Suprapubic skin (tissue), 4 donors: Measurements from ENCODE around the gene NUCB1. TPM values are rescaled to one million over a fixed set of nuclear protein-coding genes. Genes with fewer than 3 reads are reported as not detected.

ENCODE experiments used
- DNase-seq, 2 donors: peaks; one replicate each; pipeline ENCODE4 v3.0.0-alpha.2; 2019; ENCODE audit warnings: low spot score in 2 of 2
- H3K27ac ChIP-seq: fragments of 200-600 bp; sonication (generic); one replicate; pipeline ENCODE4 v1.5.1; 2019
- H3K27me3 ChIP-seq: fragments of 200-600 bp; sonication (generic); one replicate; pipeline ENCODE4 v1.5.1; 2019
- H3K36me3 ChIP-seq: fragments of 200-600 bp; sonication (generic); one replicate; pipeline ENCODE4 v1.5.1; 2019
- H3K4me1 ChIP-seq: fragments of 200-600 bp; sonication (generic); one replicate; pipeline ENCODE4 v1.5.1; 2019
- H3K4me3 ChIP-seq: fragments of 200-600 bp; sonication (generic); one replicate; pipeline ENCODE4 v1.5.1; 2019; ENCODE audit warnings: mild to moderate bottlenecking
- H3K9me3 ChIP-seq: fragments of 200-600 bp; sonication (generic); one replicate; pipeline ENCODE4 v1.5.1; 2019
- CTCF ChIP-seq, 2 donors: fragments of 200-600 bp in 1 of 2; fragments of 450-650 bp in 1 of 2; sonication (generic) in 1 of 2; IDR thresholded peaks; one replicate each; pipeline ENCODE4 v1.5.1; 2016 to 2019; ENCODE audit warnings: antibody characterized with exemption in 2 of 2, mild to moderate bottlenecking in 1 of 2, moderate library complexity in 1 of 2
- EP300 ChIP-seq: sonication (generic); formaldehyde crosslinking; IDR thresholded peaks from one replicate; pipeline ENCODE4 v1.6.1; 2017; ENCODE audit warnings: antibody characterized with exemption
- POLR2A ChIP-seq, 2 donors: fragments of 450-650 bp; IDR thresholded peaks; one replicate each; pipeline ENCODE4 v1.6.1; 2017; ENCODE audit warnings: antibody characterized with exemption in 2 of 2, mild to moderate bottlenecking in 2 of 2, moderate library complexity in 2 of 2
- POLR2AphosphoS5 ChIP-seq, 3 donors: sonication (generic); formaldehyde crosslinking; IDR thresholded peaks; one replicate each; pipeline ENCODE4 v1.6.1; 2017; ENCODE audit warnings: antibody characterized with exemption in 3 of 3
- WGBS: methylation state at CpG from one replicate; pipeline ENCODE4 v1.1.5; 2018; 5-methylcytosine and 5-hydroxymethylcytosine counted together
- total RNA-seq, 4 donors: library from RNA; depleted of rRNA; stranded (reverse); fragments of >200 nt; gene quantifications; one replicate each; pipeline ENCODE4 v1.1.0, GENCODE V29; 2016

The NUCB1 gene
- total RNA-seq, 4 donors from 2014 or later, result 132 to 220 (median 204) TPM

DNA sequence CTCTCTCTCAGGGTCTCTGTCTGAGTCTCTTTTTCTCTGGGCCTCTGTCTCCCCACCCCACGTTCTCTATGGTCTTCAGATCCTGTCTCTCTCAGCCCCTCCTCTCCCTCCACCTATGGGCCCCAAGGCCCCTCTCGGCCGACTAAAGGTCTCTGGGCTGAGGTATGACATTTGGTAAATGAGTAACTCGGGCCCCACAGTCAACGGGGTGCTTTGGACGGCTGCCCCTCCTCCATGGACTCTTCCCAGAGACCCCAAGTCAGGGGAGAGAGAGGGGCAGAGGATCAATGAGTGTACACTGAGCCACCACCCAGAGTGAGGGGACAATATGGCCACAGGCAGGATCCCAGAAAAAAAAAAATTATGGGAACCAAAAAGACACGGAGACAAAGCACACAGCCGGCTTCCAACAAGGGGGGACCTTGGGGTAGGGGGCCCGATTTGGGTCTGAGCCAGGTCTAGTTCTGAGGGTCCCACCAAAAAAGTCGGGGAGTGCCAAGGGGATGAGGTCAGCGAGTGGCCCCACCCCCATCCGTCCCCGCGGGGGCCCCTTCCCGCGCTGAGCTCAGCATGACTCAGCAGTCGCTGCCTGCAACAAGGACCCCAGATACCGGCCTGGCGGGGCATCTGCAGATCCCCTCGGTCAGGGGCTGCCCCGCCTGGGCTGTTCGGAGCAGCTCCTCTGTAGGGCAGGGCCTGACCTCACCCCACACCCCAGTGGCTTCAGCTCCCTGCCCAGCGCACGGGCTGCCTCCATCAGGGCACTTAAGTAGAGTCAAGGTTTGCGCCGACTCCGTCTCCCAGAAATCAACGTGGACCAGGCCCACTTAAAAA, 63.5 kb downstream of the NUCB1 start:
- Histone ChIP-seq H3K36me3 (peaks cover 17% of the 10 kb centered on the region), H3K27ac (peak overlapping the region; percentile 89), H3K9me3 (no peaks in the 10 kb centered on the region), H3K27me3 (no peaks in the 10 kb centered on the region), H3K4me1 (peaks cover 51% of the 10 kb centered on the region), H3K4me3 (peak overlapping the region; percentile 69)
- peak in 1 of 2 donors; percentile 86 for DNase-seq
- WGBS, result 18% methylated on average over 10 of the region's 28 CpGs
- peak in 1 of 2 donors; percentile 7 for TF ChIP-seq POLR2A (IDR thresholded peaks at IDR 0.05)
- no peak for TF ChIP-seq CTCF (IDR thresholded peaks at IDR 0.05)

DNA sequence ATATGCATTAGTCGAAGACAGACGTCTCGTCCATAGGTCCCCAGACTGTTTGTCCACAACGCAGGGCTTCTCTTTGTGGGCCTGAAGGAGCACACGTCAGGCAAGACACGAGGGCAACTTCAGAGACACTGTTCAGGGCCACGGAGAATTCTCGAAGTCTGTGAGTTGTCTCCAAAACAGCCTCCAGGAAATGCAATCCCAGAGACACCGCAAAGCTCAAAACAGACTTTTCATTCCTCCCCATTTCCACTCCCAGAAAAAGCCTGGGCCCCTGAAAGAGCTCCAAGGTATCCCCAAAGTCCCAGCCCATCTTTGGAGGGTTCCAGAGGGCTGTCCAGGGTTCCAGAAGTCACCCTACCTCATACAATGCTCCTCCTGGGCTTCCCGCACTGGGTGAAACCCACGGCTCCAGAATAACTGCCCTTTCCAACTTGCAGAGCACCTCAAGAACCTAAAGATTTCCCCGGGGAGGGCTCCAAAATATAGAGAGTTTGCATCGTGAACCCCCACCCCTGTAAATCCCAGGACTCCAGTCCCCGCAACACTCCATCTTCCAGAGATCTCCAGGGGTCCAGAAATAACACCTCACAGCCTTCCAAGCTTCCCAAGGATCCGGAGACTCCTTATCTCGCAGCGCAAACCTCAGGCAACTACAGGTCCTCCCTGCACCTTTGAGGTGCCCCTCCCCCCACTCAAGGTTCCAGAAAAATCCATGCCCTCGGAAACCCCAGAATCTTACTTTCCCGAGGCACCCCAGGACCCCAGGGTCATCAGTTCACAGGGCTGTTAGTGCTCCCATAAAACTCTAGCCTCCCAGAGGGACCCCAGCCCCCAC, 64.3 kb downstream of the NUCB1 start:
- TF ChIP-seq CTCF (IDR thresholded peaks at IDR 0.05), result no peak
- no peak for TF ChIP-seq POLR2AphosphoS5 (IDR thresholded peaks at IDR 0.05)
- TF ChIP-seq POLR2A (IDR thresholded peaks at IDR 0.05), result no peak
- TF ChIP-seq EP300, result no peak
- no peak for DNase-seq
- Histone ChIP-seq H3K9me3 (no peaks in the 10 kb centered on the region), H3K36me3 (peaks cover 26% of the 10 kb centered on the region), H3K27me3 (no peaks in the 10 kb centered on the region), H3K4me1 (peaks cover 52% of the 10 kb centered on the region), H3K4me3 (peak overlapping the region; percentile 69), H3K27ac (peak overlapping the region; percentile 89)
- 10% methylated on average over 18 of the region's 19 CpGs for WGBS

DNA sequence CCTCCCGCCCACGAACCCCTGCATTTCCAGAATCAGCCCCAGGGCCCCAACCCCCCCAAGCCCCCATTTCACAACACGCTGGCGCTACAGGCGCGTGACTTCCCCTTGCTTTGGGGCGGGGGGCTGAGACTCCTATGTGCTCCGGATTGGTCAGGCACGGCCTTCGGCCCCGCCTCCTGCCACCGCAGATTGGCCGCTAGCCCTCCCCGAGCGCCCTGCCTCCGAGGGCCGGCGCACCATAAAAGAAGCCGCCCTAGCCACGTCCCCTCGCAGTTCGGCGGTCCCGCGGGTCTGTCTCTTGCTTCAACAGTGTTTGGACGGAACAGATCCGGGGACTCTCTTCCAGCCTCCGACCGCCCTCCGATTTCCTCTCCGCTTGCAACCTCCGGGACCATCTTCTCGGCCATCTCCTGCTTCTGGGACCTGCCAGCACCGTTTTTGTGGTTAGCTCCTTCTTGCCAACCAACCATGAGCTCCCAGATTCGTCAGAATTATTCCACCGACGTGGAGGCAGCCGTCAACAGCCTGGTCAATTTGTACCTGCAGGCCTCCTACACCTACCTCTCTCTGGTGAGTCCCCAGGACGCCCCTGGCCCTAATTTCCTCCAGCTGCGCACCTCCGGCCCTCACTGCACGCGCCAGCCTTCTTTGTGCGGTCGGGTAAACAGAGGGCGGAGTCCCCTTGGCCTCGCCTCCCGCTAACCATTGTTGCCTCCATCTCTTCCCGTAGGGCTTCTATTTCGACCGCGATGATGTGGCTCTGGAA, 65.1 kb downstream of the NUCB1 start, which contains the start of gene FTL:
FTL (plus strand) TSS at position 270 of the 766 bp plus-strand sequence; CDS start at position 469, 199 bp downstream.
- Histone ChIP-seq H3K9me3 (no peaks in the 10 kb centered on the region), H3K27me3 (no peaks in the 10 kb centered on the region), H3K4me1 (peaks cover 52% of the 10 kb centered on the region), H3K27ac (peak within 1 kb of the TSS; percentile 89), H3K36me3 (peaks cover 34% of the 10 kb centered on the region), H3K4me3 (peak within 1 kb of the TSS; percentile 69)
- under 1% methylated on average over 25 of the region's 52 CpGs for WGBS
- TF ChIP-seq POLR2AphosphoS5 (IDR thresholded peaks at IDR 0.05), result peak; percentile 99
- TF ChIP-seq EP300, result no peak
- TF ChIP-seq POLR2A (IDR thresholded peaks at IDR 0.05), result peak; percentile 97 to 100
- DNase-seq, result peak; percentile 98

DNA sequence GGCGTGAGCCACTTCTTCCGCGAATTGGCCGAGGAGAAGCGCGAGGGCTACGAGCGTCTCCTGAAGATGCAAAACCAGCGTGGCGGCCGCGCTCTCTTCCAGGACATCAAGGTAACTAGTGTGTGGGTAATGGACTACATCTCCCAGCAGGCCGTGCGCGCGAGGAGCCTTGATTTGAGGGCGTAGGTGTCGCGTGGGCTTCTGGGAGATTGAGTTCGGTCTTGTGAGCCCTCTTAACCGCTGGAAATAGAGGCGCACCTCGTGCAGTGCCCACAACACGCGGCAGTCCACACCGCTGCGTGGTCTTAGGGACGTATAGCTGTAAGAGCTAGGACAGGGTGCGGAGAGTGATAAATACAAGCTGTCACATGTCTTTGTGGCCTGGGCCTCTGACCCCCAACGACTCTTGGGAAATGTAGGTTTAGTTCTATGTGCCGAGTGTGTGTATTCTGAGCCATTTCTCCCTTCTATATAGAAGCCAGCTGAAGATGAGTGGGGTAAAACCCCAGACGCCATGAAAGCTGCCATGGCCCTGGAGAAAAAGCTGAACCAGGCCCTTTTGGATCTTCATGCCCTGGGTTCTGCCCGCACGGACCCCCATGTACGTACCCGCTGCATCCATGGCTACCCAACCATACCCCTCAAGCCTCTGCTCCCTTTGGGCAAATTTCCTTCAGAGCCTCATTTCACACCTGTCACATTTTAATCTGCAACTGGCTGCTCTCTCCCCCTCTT, 65.9 kb downstream of the NUCB1 start:
- Histone ChIP-seq H3K36me3 (peaks cover 37% of the 10 kb centered on the region), H3K27me3 (no peaks in the 10 kb centered on the region), H3K4me3 (peak overlapping the region; percentile 69), H3K4me1 (peaks cover 56% of the 10 kb centered on the region), H3K9me3 (no peaks in the 10 kb centered on the region), H3K27ac (peak overlapping the region; percentile 89)
- TF ChIP-seq POLR2AphosphoS5 (IDR thresholded peaks at IDR 0.05) (peak in 1 of 3 donors; percentile 56), CTCF (IDR thresholded peaks at IDR 0.05) (no peak), POLR2A (IDR thresholded peaks at IDR 0.05) (no peak)
- WGBS, result 10% methylated on average over 36 of the region's 36 CpGs
- DNase-seq, result peak; percentile 94 to 96
